Measurements from ENCODE around the gene STAT5B.
A peak's percentile ranks its signal among the peaks of the same experiment; 100 is the strongest.

DNA sequence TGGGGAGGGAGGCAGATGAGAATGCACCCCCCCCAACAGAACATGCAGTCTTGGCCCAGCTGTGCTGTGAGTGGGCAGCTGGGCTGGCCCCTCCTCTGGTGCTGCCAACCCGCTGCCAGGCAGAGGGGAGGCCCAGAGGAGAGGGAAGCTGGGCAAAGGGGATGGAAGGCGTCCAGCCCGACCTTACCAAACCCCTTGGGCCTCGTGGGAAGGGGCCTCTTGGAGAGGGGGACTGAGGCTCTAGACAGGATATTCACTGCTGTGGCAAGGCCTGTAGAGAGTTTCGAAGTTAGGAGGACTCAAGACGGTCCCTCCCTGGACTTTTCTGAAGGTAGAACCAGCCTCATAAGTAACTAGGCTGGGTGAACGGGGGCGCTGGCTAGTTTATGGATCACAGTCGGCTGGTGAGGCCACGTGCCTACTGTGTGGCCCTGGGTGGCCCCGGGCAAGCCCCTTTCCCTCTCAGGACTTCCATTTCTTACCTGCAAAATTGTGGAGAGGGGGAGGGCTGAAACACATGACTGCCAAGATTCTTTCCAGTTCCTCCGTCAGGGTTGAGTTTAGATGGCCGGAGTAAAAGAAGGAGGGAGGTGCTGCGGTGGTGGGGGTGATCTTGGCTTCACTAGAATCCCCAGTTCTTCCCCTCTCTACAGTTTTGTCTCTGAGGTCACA lies 11.2 kb upstream of the STAT5B start:
- TF ChIP-seq, protein P1, sequence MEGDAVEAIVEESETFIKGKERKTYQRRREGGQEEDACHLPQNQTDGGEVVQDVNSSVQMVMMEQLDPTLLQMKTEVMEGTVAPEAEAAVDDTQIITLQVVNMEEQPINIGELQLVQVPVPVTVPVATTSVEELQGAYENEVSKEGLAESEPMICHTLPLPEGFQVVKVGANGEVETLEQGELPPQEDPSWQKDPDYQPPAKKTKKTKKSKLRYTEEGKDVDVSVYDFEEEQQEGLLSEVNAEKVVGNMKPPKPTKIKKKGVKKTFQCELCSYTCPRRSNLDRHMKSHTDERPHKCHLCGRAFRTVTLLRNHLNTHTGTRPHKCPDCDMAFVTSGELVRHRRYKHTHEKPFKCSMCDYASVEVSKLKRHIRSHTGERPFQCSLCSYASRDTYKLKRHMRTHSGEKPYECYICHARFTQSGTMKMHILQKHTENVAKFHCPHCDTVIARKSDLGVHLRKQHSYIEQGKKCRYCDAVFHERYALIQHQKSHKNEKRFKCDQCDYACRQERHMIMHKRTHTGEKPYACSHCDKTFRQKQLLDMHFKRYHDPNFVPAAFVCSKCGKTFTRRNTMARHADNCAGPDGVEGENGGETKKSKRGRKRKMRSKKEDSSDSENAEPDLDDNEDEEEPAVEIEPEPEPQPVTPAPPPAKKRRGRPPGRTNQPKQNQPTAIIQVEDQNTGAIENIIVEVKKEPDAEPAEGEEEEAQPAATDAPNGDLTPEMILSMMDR (IDR thresholded peaks at IDR 0.05), result no peak
- TF ChIP-seq POLR2AphosphoS5 (IDR thresholded peaks at IDR 0.05), result peak in 1 of 3 donors; percentile 45
